OCI-LY3 (cell line): ENCODE data around the gene LRRC32.

ENCODE experiments used
- CTCF ChIP-seq: fragments of 200-600, 300-600 bp; sonication (generic); IDR thresholded peaks from 2 replicates; pipeline ENCODE4 v1.5.1; 2014; ENCODE audit warnings: antibody characterized with exemption, low read length, low read depth
- EZH2phosphoT487 ChIP-seq: fragments of 200-600 bp; shearing (Covaris generic); IDR thresholded peaks from 2 replicates; pipeline ENCODE4 v1.6.1; 2018; ENCODE audit warnings: antibody characterized with exemption, mixed run types, low read depth

- no peak for TF ChIP-seq CTCF
- TF ChIP-seq EZH2phosphoT487 = no peak
Observed at GRCh38 chr11:76616676-76617552, 53.6 kb downstream of the LRRC32 start.
